ENCODE measurements around the gene ERVW-1. TPM values are rescaled to one million over a fixed set of nuclear protein-coding genes. Genes with fewer than 3 reads are reported as not detected.
"Not testable (repeated sequence)": the region's sequence is repeated elsewhere in the genome, so short reads cannot be mapped to it uniquely, and the experiment has no call there.

ERVW-1 gene
- total RNA-seq, 2 experiments from 2014 or later, result not detected

GRCh38 chr7:92485267-92485892 lies 7.6 kb upstream of the ERVW-1 start:
- CTCF ChIA-PET, result no interaction called here
- DNase-seq (peak; percentile 12), ATAC-seq (no peak)
- Mint-ChIP-seq H3K27me3 (no peaks in the 10 kb centered on the region), H3K9me3 (ENCODE audit: low read depth) (no peaks in the 10 kb centered on the region), H3K27ac (no peak overlapping the region), H3K4me3 (no peak overlapping the region), H3K4me1 (no peaks in the 10 kb centered on the region), H3K36me3 (peaks cover 15% of the 10 kb centered on the region)

- not testable (repeated sequence) for DNase-seq
Observed at GRCh38 chr7:92484226-92484625, 6.5 kb upstream of the ERVW-1 start.

DNA sequence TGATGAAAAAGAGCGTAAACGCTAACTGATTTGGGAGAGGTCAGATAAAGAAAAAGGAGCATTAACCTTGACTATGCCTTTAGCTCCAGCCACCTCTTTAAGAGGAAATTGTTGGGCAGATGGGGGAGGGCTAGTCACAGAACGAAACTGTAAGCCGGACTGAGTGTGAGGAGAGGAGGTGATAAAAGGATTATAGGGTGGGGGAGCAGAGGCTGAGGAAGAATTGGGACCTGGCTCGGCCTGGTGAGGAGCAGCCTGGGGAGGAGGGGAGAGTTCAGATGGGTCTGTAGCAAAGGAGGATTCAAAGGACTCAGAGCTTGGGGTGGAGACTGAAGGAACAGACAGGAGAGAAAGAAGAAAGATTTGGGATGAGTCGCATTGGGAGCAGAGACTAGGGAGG lies 5.9 kb upstream of the ERVW-1 start:
- H3K27me3 Mint-ChIP-seq; H3K4me1 Mint-ChIP-seq; DNase-seq; H3K9me3 Mint-ChIP-seq (ENCODE audit: low read depth); CTCF ChIA-PET; H3K27ac Mint-ChIP-seq; H3K4me3 Mint-ChIP-seq; ATAC-seq: not testable (repeated sequence)
- peaks cover 11% of the 10 kb centered on the region for H3K36me3 Mint-ChIP-seq

More at GRCh38 chr7:92484226-92484625, 6.5 kb upstream of the ERVW-1 start:
- H3K27me3 Mint-ChIP-seq; H3K4me1 Mint-ChIP-seq; ATAC-seq; H3K27ac Mint-ChIP-seq; CTCF ChIA-PET; H3K9me3 Mint-ChIP-seq (ENCODE audit: low read depth); H3K4me3 Mint-ChIP-seq: not testable (repeated sequence)
- H3K36me3 Mint-ChIP-seq, result peaks cover 12% of the 10 kb centered on the region

DNA sequence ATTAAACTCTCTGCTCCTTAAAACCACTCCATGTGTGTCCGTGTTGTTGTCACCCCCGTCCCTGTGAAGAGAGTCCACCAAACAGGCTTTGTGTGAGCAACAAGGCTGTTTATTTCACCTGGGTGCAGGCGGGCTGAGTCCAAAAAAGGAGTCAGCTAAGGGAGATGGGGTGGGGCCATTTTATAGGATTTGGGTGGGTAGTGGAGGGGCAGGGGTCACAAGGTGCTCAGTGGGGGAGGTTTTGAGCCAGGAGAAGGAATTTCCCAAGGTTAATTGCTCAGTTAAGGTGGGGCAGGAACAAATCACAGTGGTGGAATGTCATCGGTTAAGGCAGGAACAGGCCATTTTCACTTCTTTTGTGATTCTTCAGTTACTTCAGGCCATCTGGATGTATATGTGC lies 1.4 kb upstream of the ERVW-1 start:
- H3K9me3 Mint-ChIP-seq (ENCODE audit: low read depth); DNase-seq; H3K27me3 Mint-ChIP-seq; CTCF ChIA-PET; H3K27ac Mint-ChIP-seq; H3K36me3 Mint-ChIP-seq; H3K4me3 Mint-ChIP-seq; H3K4me1 Mint-ChIP-seq; ATAC-seq: not testable (repeated sequence)

DNA sequence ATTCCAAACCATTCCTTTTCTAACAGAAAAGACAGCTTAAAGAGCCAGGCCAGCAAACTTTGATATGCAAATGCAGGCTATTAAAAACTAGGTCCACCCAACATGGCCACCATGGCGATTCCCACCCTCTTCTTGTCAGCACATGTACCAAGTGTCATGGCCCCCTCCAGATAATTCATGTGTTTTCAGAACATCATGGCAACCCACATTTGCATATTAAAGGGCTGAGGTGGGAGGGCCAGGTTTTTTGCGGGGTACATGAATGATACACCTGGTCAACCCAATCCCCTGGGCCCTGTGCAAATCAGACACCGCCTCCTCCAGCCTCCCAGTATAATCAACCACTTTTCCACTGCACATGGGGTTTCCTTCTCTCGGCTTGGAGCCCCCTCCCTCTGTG lies 965 bp upstream of the ERVW-1 start:
- DNase-seq (no peak), ATAC-seq (no peak)
- Mint-ChIP-seq H3K4me3 (no peak overlapping the region), H3K27me3 (no peaks in the 10 kb centered on the region), H3K27ac (no peak overlapping the region), H3K36me3 (no peaks in the 10 kb centered on the region), H3K9me3 (ENCODE audit: low read depth) (no peaks in the 10 kb centered on the region), H3K4me1 (no peaks in the 10 kb centered on the region)
- CTCF ChIA-PET, result interaction anchor here (3.1 kb wide), 1 partner anchor 18 kb away, joined by 9 read pairs; no protein-coding TSS in a partner anchor

- Mint-ChIP-seq H3K27ac (no peak overlapping the region), H3K36me3 (no peaks in the 10 kb centered on the region), H3K9me3 (ENCODE audit: low read depth) (no peaks in the 10 kb centered on the region), H3K4me3 (no peak overlapping the region), H3K27me3 (no peaks in the 10 kb centered on the region), H3K4me1 (no peaks in the 10 kb centered on the region)
- DNase-seq, result no peak
- ATAC-seq, result no peak
- CTCF ChIA-PET, result interaction anchor here (3.1 kb wide), 1 partner anchor 17 kb away, joined by 9 read pairs; no protein-coding TSS in a partner anchor
Observed at GRCh38 chr7:92478095-92478494, 349 bp upstream of the ERVW-1 start.

DNA sequence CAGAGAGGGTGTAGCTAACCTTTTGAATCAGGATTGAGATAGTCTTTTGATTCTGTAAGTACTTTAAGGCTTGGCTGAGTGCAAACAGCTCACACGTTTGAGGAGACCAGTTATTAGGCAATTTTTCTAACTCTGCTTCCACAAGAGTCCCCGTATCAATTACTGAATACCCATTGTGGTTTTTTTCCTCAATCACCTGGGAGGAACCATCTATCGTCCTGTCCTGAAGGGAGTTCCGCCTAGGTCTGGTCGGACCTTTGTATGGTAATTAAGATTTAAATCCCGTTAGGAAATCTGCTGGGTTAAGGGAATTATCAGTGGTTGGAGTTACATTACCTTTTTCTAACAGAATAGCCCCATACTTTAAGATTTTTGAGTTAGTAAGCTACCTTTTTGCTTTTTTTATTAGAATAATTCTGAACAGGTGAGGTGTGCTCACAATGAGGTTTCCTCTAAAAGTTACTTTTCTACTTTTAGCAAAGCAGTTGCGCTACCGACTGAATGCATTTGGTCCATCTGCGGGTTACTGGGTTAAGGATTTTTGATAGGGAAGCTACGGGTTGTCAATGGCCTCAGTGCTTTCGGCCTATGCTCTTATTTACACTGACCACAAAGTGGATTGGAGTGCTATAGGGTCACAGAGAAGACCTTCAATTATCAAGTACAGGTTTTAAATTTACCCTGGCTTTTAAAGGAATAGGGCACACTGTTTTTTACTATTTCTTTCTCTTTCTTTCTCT lies 1.7 kb downstream of the ERVW-1 start:
- DNase-seq; H3K4me3 Mint-ChIP-seq; H3K36me3 Mint-ChIP-seq; H3K4me1 Mint-ChIP-seq; H3K9me3 Mint-ChIP-seq (ENCODE audit: low read depth); H3K27me3 Mint-ChIP-seq; H3K27ac Mint-ChIP-seq; ATAC-seq: not testable (repeated sequence)
- CTCF ChIA-PET, result interaction anchor here (3.1 kb wide), 1 partner anchor 15 kb away, joined by 9 read pairs; no protein-coding TSS in a partner anchor

GRCh38 chr7:92475261-92475770 lies 2.4 kb downstream of the ERVW-1 start:
- CTCF ChIA-PET, result interaction anchor here (3.1 kb wide), 1 partner anchor 14 kb away, joined by 9 read pairs; no protein-coding TSS in a partner anchor
- not testable (repeated sequence) for H3K36me3 Mint-ChIP-seq; DNase-seq; H3K4me1 Mint-ChIP-seq; ATAC-seq; H3K9me3 Mint-ChIP-seq (ENCODE audit: low read depth); H3K4me3 Mint-ChIP-seq; H3K27me3 Mint-ChIP-seq; H3K27ac Mint-ChIP-seq

- H3K4me1 Mint-ChIP-seq; DNase-seq; H3K4me3 Mint-ChIP-seq; H3K27me3 Mint-ChIP-seq; ATAC-seq; H3K9me3 Mint-ChIP-seq (ENCODE audit: low read depth); CTCF ChIA-PET; H3K36me3 Mint-ChIP-seq; H3K27ac Mint-ChIP-seq: not testable (repeated sequence)
Observed at GRCh38 chr7:92473989-92474388, 3.8 kb downstream of the ERVW-1 start.

GRCh38 chr7:92468589-92468988 lies 9.2 kb downstream of the ERVW-1 start:
- H3K36me3 Mint-ChIP-seq; DNase-seq; H3K4me1 Mint-ChIP-seq; H3K27ac Mint-ChIP-seq; H3K27me3 Mint-ChIP-seq; CTCF ChIA-PET; ATAC-seq; H3K4me3 Mint-ChIP-seq; H3K9me3 Mint-ChIP-seq (ENCODE audit: low read depth): not testable (repeated sequence)

DNA sequence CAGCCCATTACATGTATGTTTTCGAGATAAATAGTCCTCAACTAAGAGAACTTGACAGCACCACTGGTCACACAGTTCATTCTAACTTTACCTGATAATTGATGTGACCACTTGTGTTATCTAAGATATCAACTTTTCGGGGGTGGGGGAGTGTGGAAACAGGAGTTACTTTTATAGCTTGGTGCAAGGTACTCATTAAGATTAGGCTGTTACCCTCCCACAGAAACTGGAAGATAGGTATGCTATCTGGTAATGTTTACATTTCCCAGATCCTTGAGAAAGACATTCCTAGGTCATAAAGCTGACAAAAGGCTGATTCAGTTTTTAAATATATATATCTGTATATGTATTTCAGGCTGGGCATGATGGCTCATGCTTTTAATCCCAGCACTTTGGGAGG lies 11.1 kb downstream of the ERVW-1 start:
- Mint-ChIP-seq H3K27ac (no peak overlapping the region), H3K9me3 (ENCODE audit: low read depth) (peaks cover 6% of the 10 kb centered on the region), H3K4me3 (no peak overlapping the region), H3K27me3 (no peaks in the 10 kb centered on the region), H3K4me1 (peaks cover under 1% of the 10 kb centered on the region), H3K36me3 (no peaks in the 10 kb centered on the region)
- CTCF ChIA-PET, result interaction anchor here (1.3 kb wide), 1 partner anchor 18 kb away, joined by 4 read pairs; no protein-coding TSS in a partner anchor
- ATAC-seq (no peak), DNase-seq (no peak)

DNA sequence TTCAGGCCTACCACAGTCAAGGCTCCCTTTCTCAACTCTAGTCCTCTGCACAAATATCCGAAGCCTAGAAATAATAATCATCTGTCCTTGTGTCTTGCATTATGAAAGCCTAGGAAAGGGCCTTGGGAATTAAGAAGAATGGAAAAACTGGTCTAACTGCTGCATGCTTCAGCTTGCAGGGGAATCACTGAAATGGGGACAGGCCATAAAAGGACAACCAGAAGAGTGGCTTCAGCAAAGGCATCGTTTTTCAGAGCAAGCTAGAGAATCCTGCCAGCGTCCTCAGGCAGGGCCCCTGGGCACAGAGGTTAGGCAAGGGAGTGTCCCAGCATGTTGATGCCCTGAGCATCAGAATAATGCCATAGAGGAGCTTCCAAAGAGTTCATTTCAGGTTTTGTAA lies 13.2 kb downstream of the ERVW-1 start:
- no peaks in the 10 kb centered on the region for H3K27me3 Mint-ChIP-seq
- H3K4me3 Mint-ChIP-seq, result no peak overlapping the region
- peaks cover 2% of the 10 kb centered on the region for H3K4me1 Mint-ChIP-seq
- H3K27ac Mint-ChIP-seq, result no peak overlapping the region
- CTCF ChIA-PET, result interaction anchor here (1.5 kb wide), 1 partner anchor 17 kb away, joined by 5 read pairs; the partner anchor contains the start of gene GATAD1
- ATAC-seq (no peak), DNase-seq (no peak)
- H3K36me3 Mint-ChIP-seq, result no peaks in the 10 kb centered on the region
- H3K9me3 Mint-ChIP-seq (ENCODE audit: low read depth), result peaks cover 5% of the 10 kb centered on the region

DNA sequence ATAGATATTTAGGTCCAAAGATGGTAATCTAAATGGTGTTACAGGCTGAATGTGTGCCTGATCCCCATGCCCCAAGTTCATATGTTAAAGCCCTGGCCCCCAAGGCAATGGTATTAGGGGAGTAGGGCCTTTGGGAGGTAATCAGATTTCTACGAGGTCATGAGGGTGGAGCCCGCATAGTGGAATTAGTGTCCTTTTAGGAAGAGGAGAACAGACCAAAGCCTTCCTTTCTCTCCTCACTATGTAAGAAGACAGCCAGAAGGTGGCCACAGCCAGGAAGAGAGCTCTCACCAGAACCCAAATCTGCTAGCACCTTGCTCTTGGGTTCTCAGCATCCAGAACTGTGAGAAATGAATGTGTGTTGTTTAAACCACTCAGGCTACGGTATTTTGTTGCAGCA lies 15.2 kb downstream of the ERVW-1 start:
- CTCF ChIA-PET, result interaction anchor here (2.8 kb wide), 1 partner anchor 15 kb away, joined by 31 read pairs; the partner anchor contains the start of gene GATAD1

More for the DNA sequence above, 15.2 kb downstream of the ERVW-1 start:
- peaks cover 2% of the 10 kb centered on the region for H3K4me1 Mint-ChIP-seq
- DNase-seq, result no peak
- ATAC-seq, result no peak
- H3K27ac Mint-ChIP-seq, result no peak overlapping the region
- no peaks in the 10 kb centered on the region for H3K36me3 Mint-ChIP-seq
- H3K4me3 Mint-ChIP-seq, result no peak overlapping the region
- H3K9me3 Mint-ChIP-seq (ENCODE audit: low read depth), result no peaks in the 10 kb centered on the region
- no peaks in the 10 kb centered on the region for H3K27me3 Mint-ChIP-seq
